ENCODE measurements around the gene BCAS3.

DNA sequence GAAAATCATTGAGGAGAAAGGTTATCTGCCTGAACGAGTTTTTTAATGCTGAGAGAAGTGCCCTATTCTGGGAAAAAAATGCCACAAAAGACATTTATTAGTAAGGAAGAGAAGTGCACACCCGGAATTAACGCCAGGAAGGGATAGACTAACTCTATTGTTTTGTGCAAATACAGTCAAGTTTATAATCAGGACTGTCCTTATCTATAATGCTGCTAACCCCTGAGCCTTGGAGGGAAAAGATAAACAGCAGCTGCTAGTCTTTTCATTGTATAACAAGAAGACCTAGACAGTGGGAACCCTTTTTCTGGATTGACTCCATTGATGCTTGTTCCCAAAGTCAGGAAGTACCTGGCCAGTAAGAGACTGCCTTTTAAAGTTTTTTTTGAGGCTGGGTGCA lies 26.5 kb downstream of the BCAS3 start:
- TF ChIP-seq POLR2A (IDR thresholded peaks at IDR 0.05), result no peak
- TF ChIP-seq, protein P1, sequence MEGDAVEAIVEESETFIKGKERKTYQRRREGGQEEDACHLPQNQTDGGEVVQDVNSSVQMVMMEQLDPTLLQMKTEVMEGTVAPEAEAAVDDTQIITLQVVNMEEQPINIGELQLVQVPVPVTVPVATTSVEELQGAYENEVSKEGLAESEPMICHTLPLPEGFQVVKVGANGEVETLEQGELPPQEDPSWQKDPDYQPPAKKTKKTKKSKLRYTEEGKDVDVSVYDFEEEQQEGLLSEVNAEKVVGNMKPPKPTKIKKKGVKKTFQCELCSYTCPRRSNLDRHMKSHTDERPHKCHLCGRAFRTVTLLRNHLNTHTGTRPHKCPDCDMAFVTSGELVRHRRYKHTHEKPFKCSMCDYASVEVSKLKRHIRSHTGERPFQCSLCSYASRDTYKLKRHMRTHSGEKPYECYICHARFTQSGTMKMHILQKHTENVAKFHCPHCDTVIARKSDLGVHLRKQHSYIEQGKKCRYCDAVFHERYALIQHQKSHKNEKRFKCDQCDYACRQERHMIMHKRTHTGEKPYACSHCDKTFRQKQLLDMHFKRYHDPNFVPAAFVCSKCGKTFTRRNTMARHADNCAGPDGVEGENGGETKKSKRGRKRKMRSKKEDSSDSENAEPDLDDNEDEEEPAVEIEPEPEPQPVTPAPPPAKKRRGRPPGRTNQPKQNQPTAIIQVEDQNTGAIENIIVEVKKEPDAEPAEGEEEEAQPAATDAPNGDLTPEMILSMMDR (IDR thresholded peaks at IDR 0.05), result no peak
